Endothelial cell of umbilical vein (primary cell): Measurements from ENCODE around the gene CADM4. TPM values are rescaled to one million over a fixed set of nuclear protein-coding genes. Genes with fewer than 3 reads are reported as not detected.
"Not testable (repeated sequence)": the region's sequence is repeated elsewhere in the genome, so short reads cannot be mapped to it uniquely, and the experiment has no call there.

Experiments
- BruUV-seq: library from RNA; stranded (reverse); fragments of 400-500 nt; replicated peaks from 2 replicates; lab custom pipeline; 2021; lab: Mats Ljungman, UMichigan
- CTCF ChIA-PET: fragments of 300-600, 350-600 bp; sonication (Branson Sonifier 250); formaldehyde crosslinking; loops from one replicate; lab custom pipeline; 2021; ENCODE audit warnings: antibody characterized with exemption, inconsistent platforms; lab: Charles Lee
- POLR2A ChIA-PET: fragments of 300-600, 350-600 bp; sonication (Branson Sonifier 250); formaldehyde crosslinking; loops from one replicate; lab custom pipeline; 2021; ENCODE audit warnings: antibody characterized with exemption, inconsistent platforms; lab: Charles Lee
- DNase-seq: peaks from one replicate; pipeline ENCODE4 v3.0.0-alpha.2; 2011; ENCODE audit warnings: low read depth, low spot score
- FAIRE-seq: peaks from 2 replicates; lab custom pipeline; 2011; peaks lifted over from hg19 to GRCh38; lab: Jason Lieb, UNC
- H2AFZ ChIP-seq: 2 replicates; pipeline ENCODE4 v1.6.0; 2012; ENCODE audit warnings: low read depth, low read length, control low read depth, inconsistent platforms
- H3K27ac ChIP-seq: 2 replicates; pipeline ENCODE4 v1.5.1; 2011; ENCODE audit warnings: low read depth, mild to moderate bottlenecking, control low read depth, low read length, moderate library complexity; ENCODE audit not compliant: insufficient read depth
- H3K27me3 ChIP-seq, 2 experiments: 2 replicates each; pipeline versions ENCODE4 v1.6.0 to v1.6.1; 2011; ENCODE audit warnings: low read length in 2 of 2, mixed read lengths in 1 of 2; ENCODE audit not compliant: control insufficient read depth in 2 of 2, insufficient read depth in 2 of 2
- H3K36me3 ChIP-seq, 2 experiments: 2 replicates in 1 of 2; 3 replicates in 1 of 2; pipeline ENCODE4 v1.5.1; 2011; ENCODE audit warnings: low read length in 2 of 2, mild to moderate bottlenecking in 1 of 2, moderate library complexity in 1 of 2; ENCODE audit not compliant: control insufficient read depth in 2 of 2, insufficient read depth in 2 of 2; ENCODE audit errors: extremely low read depth in 1 of 2
- H3K4me1 ChIP-seq: 3 replicates; pipeline ENCODE4 v1.5.1; 2011; ENCODE audit warnings: mild to moderate bottlenecking, low read length; ENCODE audit not compliant: control insufficient read depth, insufficient read depth; ENCODE audit errors: extremely low read depth
- H3K4me2 ChIP-seq: 2 replicates; pipeline ENCODE4 v1.6.1; 2011; ENCODE audit warnings: low read length, control low read depth, mixed read lengths; ENCODE audit not compliant: insufficient read depth
- H3K4me3 ChIP-seq, 3 experiments: fragments of 200-600 bp in 1 of 3; sonication (generic), shearing (Covaris generic) in 1 of 3; replicated peaks in 1 of 3; 2 replicates each; pipeline ENCODE4 v1.5.1; 2011 to 2016; ENCODE audit warnings: control low read depth in 3 of 3, low read length in 3 of 3, mild to moderate bottlenecking in 2 of 3, inconsistent platforms in 1 of 3, low read depth in 1 of 3, moderate library complexity in 1 of 3; ENCODE audit not compliant: insufficient read depth in 1 of 3
- H3K79me2 ChIP-seq: 2 replicates; pipeline ENCODE4 v1.6.0; 2012; ENCODE audit warnings: low read length, inconsistent platforms; ENCODE audit not compliant: control insufficient read depth, insufficient read depth
- H3K9ac ChIP-seq: replicated peaks from 2 replicates; pipeline ENCODE3; 2011; ENCODE audit warnings: low read length, control low read depth; ENCODE audit not compliant: insufficient read depth; ENCODE audit errors: extremely low read depth
- H3K9me1 ChIP-seq: replicated peaks from 3 replicates; pipeline ENCODE4 v1.6.0; 2011; ENCODE audit warnings: mild to moderate bottlenecking, low read length; ENCODE audit not compliant: control insufficient read depth, insufficient read depth; ENCODE audit errors: extremely low read depth
- H3K9me3 ChIP-seq: replicated peaks from 2 replicates; pipeline ENCODE4 v1.5.1; 2012; ENCODE audit warnings: low read length, inconsistent platforms; ENCODE audit not compliant: control insufficient read depth, insufficient read depth
- H4K20me1 ChIP-seq: replicated peaks from 2 replicates; pipeline ENCODE3; 2011; ENCODE audit warnings: mild to moderate bottlenecking, low read length; ENCODE audit not compliant: control insufficient read depth, insufficient read depth; ENCODE audit errors: extremely low read depth
- EZH2 ChIP-seq: IDR thresholded peaks from 2 replicates; pipeline ENCODE4 v1.6.1; 2012; ENCODE audit warnings: borderline replicate concordance, low read depth, mild to moderate bottlenecking, moderate library complexity, low read length, inconsistent platforms; ENCODE audit not compliant: severe bottlenecking
- FOS ChIP-seq: IDR thresholded peaks from 2 replicates; pipeline ENCODE4 v1.6.1; 2011; ENCODE audit warnings: mild to moderate bottlenecking, low read length, moderate library complexity, borderline replicate concordance; ENCODE audit not compliant: insufficient read depth
- GATA2 ChIP-seq: IDR thresholded peaks from 2 replicates; pipeline ENCODE4 v1.7.0; 2011; ENCODE audit warnings: low read depth, mild to moderate bottlenecking, moderate library complexity, mixed read lengths, low read length; ENCODE audit not compliant: insufficient read length, insufficient read depth
- JUN ChIP-seq: IDR thresholded peaks from 2 replicates; pipeline ENCODE4 v1.6.1; 2011; ENCODE audit warnings: borderline replicate concordance, low read depth; ENCODE audit not compliant: insufficient read length, insufficient read depth
- MYC ChIP-seq: IDR thresholded peaks from one replicate; pipeline ENCODE4 v1.6.1; 2011; ENCODE audit warnings: mild to moderate bottlenecking, low read depth, low read length
- POLR2A ChIP-seq: IDR thresholded peaks from 2 replicates; pipeline ENCODE4 v1.6.1; 2012; ENCODE audit warnings: low read depth, mild to moderate bottlenecking, control low read depth, low read length
- POLR2AphosphoS5 ChIP-seq: IDR thresholded peaks from 2 replicates; pipeline ENCODE4 v1.6.1; 2012; ENCODE audit warnings: low read depth, mild to moderate bottlenecking, control low read depth, low read length, moderate library complexity; ENCODE audit not compliant: insufficient read depth
- dilution Hi-C: fragments of 300-500 bp; cut with MboI; formaldehyde crosslinking; loops from one replicate; pipeline ENCODE4 v1.15.0; 2019; ENCODE audit warnings: low sequenced_read_pairs; ENCODE audit not compliant: extremely low pct_ligation_motif_present
- intact Hi-C: fragments of 100-400 bp; cut with micrococcal nuclease; formaldehyde crosslinking; loops from one replicate; pipeline ENCODE4 v1.10.0; 2022
- polyA plus RNA-seq, 4 experiments: library from polyadenylated mRNA; depleted of rRNA in 3 of 4; stranded (reverse) in 3 of 4; unstranded in 1 of 4; fragments of >200 nt; gene quantifications; 2 replicates each; pipeline versions ENCODE4 v1.2.1 to v1.2.3, GENCODE V29; 2011 to 2012; ENCODE audit warnings: missing spikeins in 1 of 4
- total RNA-seq: library from RNA; stranded (reverse); gene quantifications from 2 replicates; pipeline ENCODE4 v1.2.3, GENCODE V29; 2021
- TF ChIP-seq, protein P1 (sequence below): IDR thresholded peaks from 2 replicates; pipeline ENCODE4 v1.6.1; 2011; ENCODE audit not compliant: insufficient read depth, insufficient read length
- TF ChIP-seq, protein P2 (sequence below), 2 donors: IDR thresholded peaks; 1 replicate in 1 of 2; 2 replicates in 1 of 2; pipeline ENCODE4 v1.5.1; 2011; ENCODE audit warnings: low read length in 2 of 2, mild to moderate bottlenecking in 2 of 2, moderate library complexity in 2 of 2, control low read depth in 1 of 2, inconsistent platforms in 1 of 2, low read depth in 1 of 2; ENCODE audit not compliant: insufficient read depth in 1 of 2; ENCODE audit errors: extremely low read depth in 1 of 2

CADM4 gene
- total and polyA plus RNA-seq, 2 donors (not counting 3 experiments of a cell fraction or from before 2014, with no cell fraction given): 5.0 to 7.5 TPM

DNA sequence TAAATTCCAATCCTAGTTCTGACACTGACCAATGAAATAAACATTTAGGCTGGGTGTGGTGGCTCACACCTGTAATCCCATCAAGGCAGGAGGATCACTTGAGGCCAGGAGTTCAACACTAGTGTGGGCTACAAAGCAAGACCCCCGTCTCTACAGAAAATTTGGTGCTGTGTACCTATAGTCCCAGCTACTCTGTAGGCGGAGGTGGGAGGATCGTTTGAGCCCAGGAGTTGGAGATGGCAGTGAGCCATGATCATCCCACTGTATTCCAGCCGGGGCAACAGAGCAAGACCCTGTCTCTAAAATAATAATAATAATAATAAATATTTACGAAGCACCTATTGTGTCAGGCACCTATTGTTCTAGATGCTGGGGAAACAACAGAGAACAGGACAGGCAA lies 50.4 kb downstream of the CADM4 start:
- Histone ChIP-seq H2AFZ (no peak overlapping the region), H3K36me3 (peaks cover 9 to 27% of the 10 kb centered on the region in 2 experiments), H3K9me3 (no peaks in the 10 kb centered on the region), H3K9me1 (no peaks in the 10 kb centered on the region), H3K27me3 (no peaks in the 10 kb centered on the region), H3K4me3 (no peak overlapping the region), H3K4me1 (peaks cover 5% of the 10 kb centered on the region), H3K9ac (no peak overlapping the region), H3K4me2 (no peak overlapping the region), H4K20me1 (no peaks in the 10 kb centered on the region), H3K27ac (no peak overlapping the region), H3K79me2 (peaks cover 11% of the 10 kb centered on the region)
- intact Hi-C loops: no loop called here
- CTCF ChIA-PET: interaction anchor here (1.6 kb wide), 1 partner anchor 34 kb away, joined by 8 read pairs; no protein-coding TSS in a partner anchor
- POLR2A ChIA-PET: interaction anchor here (0.6 kb wide), 1 partner anchor 27 kb away, joined by 4 read pairs; no protein-coding TSS in a partner anchor
- DNase-seq (no peak), FAIRE-seq (no peak)
- BruUV-seq: no TSS peak
- dilution Hi-C loops: no loop called here
- TF ChIP-seq JUN (no peak), GATA2 (no peak), FOS (no peak), EZH2 (no peak), MYC (no peak), POLR2AphosphoS5 (no peak), POLR2A (no peak)
- TF ChIP-seq, protein P1, sequence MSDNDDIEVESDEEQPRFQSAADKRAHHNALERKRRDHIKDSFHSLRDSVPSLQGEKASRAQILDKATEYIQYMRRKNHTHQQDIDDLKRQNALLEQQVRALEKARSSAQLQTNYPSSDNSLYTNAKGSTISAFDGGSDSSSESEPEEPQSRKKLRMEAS: no peak
- TF ChIP-seq, protein P2, sequence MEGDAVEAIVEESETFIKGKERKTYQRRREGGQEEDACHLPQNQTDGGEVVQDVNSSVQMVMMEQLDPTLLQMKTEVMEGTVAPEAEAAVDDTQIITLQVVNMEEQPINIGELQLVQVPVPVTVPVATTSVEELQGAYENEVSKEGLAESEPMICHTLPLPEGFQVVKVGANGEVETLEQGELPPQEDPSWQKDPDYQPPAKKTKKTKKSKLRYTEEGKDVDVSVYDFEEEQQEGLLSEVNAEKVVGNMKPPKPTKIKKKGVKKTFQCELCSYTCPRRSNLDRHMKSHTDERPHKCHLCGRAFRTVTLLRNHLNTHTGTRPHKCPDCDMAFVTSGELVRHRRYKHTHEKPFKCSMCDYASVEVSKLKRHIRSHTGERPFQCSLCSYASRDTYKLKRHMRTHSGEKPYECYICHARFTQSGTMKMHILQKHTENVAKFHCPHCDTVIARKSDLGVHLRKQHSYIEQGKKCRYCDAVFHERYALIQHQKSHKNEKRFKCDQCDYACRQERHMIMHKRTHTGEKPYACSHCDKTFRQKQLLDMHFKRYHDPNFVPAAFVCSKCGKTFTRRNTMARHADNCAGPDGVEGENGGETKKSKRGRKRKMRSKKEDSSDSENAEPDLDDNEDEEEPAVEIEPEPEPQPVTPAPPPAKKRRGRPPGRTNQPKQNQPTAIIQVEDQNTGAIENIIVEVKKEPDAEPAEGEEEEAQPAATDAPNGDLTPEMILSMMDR (IDR thresholded peaks at IDR 0.05; ENCODE audit: extremely low read depth in 1 of 2, insufficient read depth in 1 of 2, low read depth in 1 of 2, low read length in 2 of 2): no peak

DNA sequence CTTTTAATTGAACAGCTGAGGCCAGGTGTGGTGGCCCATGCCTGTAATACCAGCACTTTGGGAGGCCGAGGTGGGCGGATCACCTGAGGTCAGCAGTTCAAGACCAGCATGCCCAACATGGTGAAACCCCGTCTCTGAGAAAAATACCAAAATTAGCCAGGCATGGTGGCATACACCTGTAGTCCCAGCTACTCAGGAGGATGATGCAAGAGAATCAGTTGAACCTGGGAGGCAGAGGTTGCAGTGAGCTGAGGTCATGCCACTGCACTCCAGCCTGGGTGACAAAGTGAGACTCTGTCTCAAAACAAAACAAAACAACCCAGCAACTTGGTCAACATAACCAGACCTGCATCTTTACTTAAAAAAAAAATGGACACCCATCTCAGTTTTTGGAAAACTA lies 52.6 kb downstream of the CADM4 start:
- intact Hi-C loops, POLR2A ChIA-PET: not testable (repeated sequence)
- CTCF ChIA-PET: interaction anchor here (2.0 kb wide), 1 partner anchor 51 kb away, joined by 5 read pairs; no protein-coding TSS in a partner anchor

More for the DNA sequence above, 52.6 kb downstream of the CADM4 start:
- H4K20me1 ChIP-seq, H3K4me2 ChIP-seq, H3K9me1 ChIP-seq, H3K9ac ChIP-seq, H2AFZ ChIP-seq, H3K4me1 ChIP-seq, H3K4me3 ChIP-seq, dilution Hi-C loops, H3K27me3 ChIP-seq, FAIRE-seq, DNase-seq, H3K79me2 ChIP-seq, BruUV-seq, H3K27ac ChIP-seq, H3K9me3 ChIP-seq: not testable (repeated sequence)
- H3K36me3 ChIP-seq: peaks cover 0 to 14% of the 10 kb centered on the region in 2 experiments
